H1 (cell line): ENCODE data around the gene CACNA1E.

Source experiments
- ASH2L ChIP-seq: fragments of 200-600, 300-600 bp; sonication (generic); IDR thresholded peaks from one replicate; pipeline ENCODE4 v1.7.1; 2017; ENCODE audit warnings: low read length
- BRCA1 ChIP-seq: IDR thresholded peaks from 2 replicates; pipeline ENCODE4 v1.6.1; 2012; ENCODE audit warnings: low read depth, low read length, improper control_type of control experiment
- CREB1 ChIP-seq: IDR thresholded peaks from 2 replicates; pipeline ENCODE4 v1.6.1; 2012; ENCODE audit warnings: inconsistent platforms
- EP300 ChIP-seq, 2 experiments: IDR thresholded peaks; 1 replicate in 1 of 2; 2 replicates in 1 of 2; pipeline ENCODE4 v1.6.1; 2011 to 2012; ENCODE audit warnings: low read depth in 2 of 2, low read length in 2 of 2, mild to moderate bottlenecking in 2 of 2, borderline replicate concordance in 1 of 2, inconsistent platforms in 1 of 2, moderate library complexity in 1 of 2
- EZH2 ChIP-seq: fragments of 200-600 bp; sonication (generic); IDR thresholded peaks from 2 replicates; pipeline ENCODE4 v1.7.1; 2012; ENCODE audit warnings: low read depth, mild to moderate bottlenecking, moderate library complexity, low read length, inconsistent platforms; ENCODE audit not compliant: severe bottlenecking
- POLR2A ChIP-seq, 2 experiments: IDR thresholded peaks; 1 replicate in 1 of 2; 2 replicates in 1 of 2; pipeline ENCODE4 v1.6.1; 2011; ENCODE audit warnings: low read depth in 2 of 2, low read length in 2 of 2, mild to moderate bottlenecking in 2 of 2; ENCODE audit errors: control extremely low read depth in 1 of 2
- POU5F1 ChIP-seq: IDR thresholded peaks from 2 replicates; pipeline ENCODE4 v1.6.1; 2011; ENCODE audit warnings: low read depth, mild to moderate bottlenecking, low read length, moderate library complexity
- SRF ChIP-seq: IDR thresholded peaks from 2 replicates; pipeline ENCODE4 v1.6.1; 2011; ENCODE audit warnings: mild to moderate bottlenecking, low read depth, low read length, moderate library complexity
- TAF1 ChIP-seq: IDR thresholded peaks from 2 replicates; pipeline ENCODE4 v1.6.1; 2011; ENCODE audit warnings: mild to moderate bottlenecking, low read depth, low read length
- ZNF274 ChIP-seq: IDR thresholded peaks from 2 replicates; pipeline ENCODE4 v1.7.0; 2012; ENCODE audit warnings: low read length, borderline replicate concordance; ENCODE audit errors: extremely low read depth
- TF ChIP-seq, protein P1 (sequence below), 3 experiments: IDR thresholded peaks; 1 replicate in 2 of 3; 2 replicates in 1 of 3; pipeline versions ENCODE4 v1.5.1 to v1.6.1; 2011; ENCODE audit warnings: low read length in 3 of 3, mild to moderate bottlenecking in 3 of 3, inconsistent platforms in 2 of 3, low read depth in 1 of 3, moderate library complexity in 1 of 3; ENCODE audit not compliant: insufficient read depth in 1 of 3; ENCODE audit errors: control extremely low read depth in 1 of 3

GRCh38 chr1:181593042-181593441 is 109.7 kb downstream of the CACNA1E start:
- TF ChIP-seq BRCA1 (no peak), POLR2A (IDR thresholded peaks at IDR 0.05; ENCODE audit: control extremely low read depth in 1 of 2, low read depth in 2 of 2, low read length in 2 of 2) (no peak), CREB1 (no peak), EP300 (IDR thresholded peaks at IDR 0.05; ENCODE audit: borderline replicate concordance in 1 of 2, low read depth in 2 of 2, low read length in 2 of 2) (no peak), POU5F1 (no peak), TAF1 (no peak), EZH2 (no peak), ZNF274 (no peak), ASH2L (no peak), SRF (no peak)
- TF ChIP-seq, protein P1, sequence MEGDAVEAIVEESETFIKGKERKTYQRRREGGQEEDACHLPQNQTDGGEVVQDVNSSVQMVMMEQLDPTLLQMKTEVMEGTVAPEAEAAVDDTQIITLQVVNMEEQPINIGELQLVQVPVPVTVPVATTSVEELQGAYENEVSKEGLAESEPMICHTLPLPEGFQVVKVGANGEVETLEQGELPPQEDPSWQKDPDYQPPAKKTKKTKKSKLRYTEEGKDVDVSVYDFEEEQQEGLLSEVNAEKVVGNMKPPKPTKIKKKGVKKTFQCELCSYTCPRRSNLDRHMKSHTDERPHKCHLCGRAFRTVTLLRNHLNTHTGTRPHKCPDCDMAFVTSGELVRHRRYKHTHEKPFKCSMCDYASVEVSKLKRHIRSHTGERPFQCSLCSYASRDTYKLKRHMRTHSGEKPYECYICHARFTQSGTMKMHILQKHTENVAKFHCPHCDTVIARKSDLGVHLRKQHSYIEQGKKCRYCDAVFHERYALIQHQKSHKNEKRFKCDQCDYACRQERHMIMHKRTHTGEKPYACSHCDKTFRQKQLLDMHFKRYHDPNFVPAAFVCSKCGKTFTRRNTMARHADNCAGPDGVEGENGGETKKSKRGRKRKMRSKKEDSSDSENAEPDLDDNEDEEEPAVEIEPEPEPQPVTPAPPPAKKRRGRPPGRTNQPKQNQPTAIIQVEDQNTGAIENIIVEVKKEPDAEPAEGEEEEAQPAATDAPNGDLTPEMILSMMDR (IDR thresholded peaks at IDR 0.05; ENCODE audit: control extremely low read depth in 1 of 3, insufficient read depth in 1 of 3, low read depth in 1 of 3, low read length in 3 of 3) = no peak
